Activated naive CD4-positive, alpha-beta T cell treated with anti-CD3 and anti-CD28 coated beads for 36 hours (primary cell): ENCODE data around the gene CFAP20DC. TPM values are rescaled to one million over a fixed set of nuclear protein-coding genes. Genes with fewer than 3 reads are reported as not detected.
"Not testable (repeated sequence)": the region's sequence is repeated elsewhere in the genome, so short reads cannot be mapped to it uniquely, and the experiment has no call there.

Source experiments
- CTCF ChIA-PET: fragments of 350-600 bp; sonication (Branson Sonifier 250); formaldehyde crosslinking; loops from one replicate; lab custom pipeline; 2021; ENCODE audit warnings: antibody characterized with exemption; lab: Charles Lee
- DNase-seq: peaks from one replicate; pipeline ENCODE4 v3.0.0-alpha.2; 2020
- H3K27ac Mint-ChIP-seq: one replicate; pipeline ENCODE4 v1.8.0; 2021; ENCODE audit warnings: mild to moderate bottlenecking, mixed read lengths
- H3K27me3 Mint-ChIP-seq: one replicate; pipeline ENCODE4 v1.8.0; 2021; ENCODE audit warnings: low read depth, mixed read lengths
- H3K36me3 Mint-ChIP-seq: one replicate; pipeline ENCODE4 v1.8.0; 2021; ENCODE audit warnings: low read depth, mixed read lengths
- H3K4me1 Mint-ChIP-seq: one replicate; pipeline ENCODE4 v1.8.0; 2021; ENCODE audit warnings: low read depth, mixed read lengths
- H3K4me3 Mint-ChIP-seq: one replicate; pipeline ENCODE4 v1.8.0; 2021; ENCODE audit warnings: mild to moderate bottlenecking, moderate library complexity, mixed read lengths
- H3K9me3 Mint-ChIP-seq: one replicate; pipeline ENCODE4 v1.8.0; 2021; ENCODE audit warnings: mixed read lengths
- intact Hi-C: fragments of 100-400 bp; cut with micrococcal nuclease; formaldehyde crosslinking; loops from one replicate; pipeline ENCODE4 v1.15.1; 2023
- total RNA-seq, 2 experiments: library from RNA; stranded (reverse); gene quantifications; one replicate each; pipeline ENCODE4 v1.2.3, GENCODE V29; 2021

Gene CFAP20DC
- 1 to 10 TPM; 2.4 to 2.7 TPM for total RNA-seq

- no peaks in the 10 kb centered on the region for H3K36me3 Mint-ChIP-seq
- intact Hi-C loops: loop anchor here (1.0 to 2.0 kb wide), 3 partner anchors 52 to 376 kb away; no protein-coding TSS in a partner anchor
These were observed at the start of gene CFAP20DC for GRCh38 chr3:59049671-59050331. CFAP20DC (minus strand) TSS chr3:59050025; CDS start chr3:59049631, 394 bp downstream.

GRCh38 chr3:59098516-59098915 lies 48.7 kb upstream of the CFAP20DC start:
- CTCF ChIA-PET, H3K27ac Mint-ChIP-seq, H3K4me3 Mint-ChIP-seq: not testable (repeated sequence)

More at GRCh38 chr3:59049671-59050331, at the start of gene CFAP20DC:
- H3K4me3 Mint-ChIP-seq: peak within 1 kb of the TSS; percentile 68
- H3K27ac Mint-ChIP-seq: peak within 1 kb of the TSS; percentile 68
- no peaks in the 10 kb centered on the region for H3K27me3 Mint-ChIP-seq
- CTCF ChIA-PET: no interaction called here
- no peaks in the 10 kb centered on the region for H3K9me3 Mint-ChIP-seq
- DNase-seq: peak; percentile 95
- H3K4me1 Mint-ChIP-seq: peaks cover 9% of the 10 kb centered on the region

GRCh38 chr3:59094446-59094845 lies 44.6 kb upstream of the CFAP20DC start:
- Mint-ChIP-seq H3K27me3 (peaks cover 12% of the 10 kb centered on the region), H3K36me3 (peaks cover 2% of the 10 kb centered on the region), H3K9me3 (peaks cover 13% of the 10 kb centered on the region), H3K27ac (no peak overlapping the region), H3K4me1 (no peaks in the 10 kb centered on the region), H3K4me3 (no peak overlapping the region)
- intact Hi-C loops: no loop called here
- CTCF ChIA-PET: no interaction called here
- DNase-seq: no peak

More at GRCh38 chr3:59098516-59098915, 48.7 kb upstream of the CFAP20DC start:
- Mint-ChIP-seq H3K9me3 (peaks cover 13% of the 10 kb centered on the region), H3K27me3 (peaks cover 17% of the 10 kb centered on the region)
- H3K36me3 Mint-ChIP-seq, DNase-seq, intact Hi-C loops, H3K4me1 Mint-ChIP-seq: not testable (repeated sequence)

GRCh38 chr3:59093521-59093920 lies 43.7 kb upstream of the CFAP20DC start:
- intact Hi-C loops: no loop called here
- DNase-seq: no peak
- Mint-ChIP-seq H3K27me3 (peaks cover 14% of the 10 kb centered on the region), H3K9me3 (peaks cover 13% of the 10 kb centered on the region), H3K4me1 (no peaks in the 10 kb centered on the region), H3K36me3 (peaks cover 2% of the 10 kb centered on the region), H3K27ac (no peak overlapping the region), H3K4me3 (no peak overlapping the region)
- CTCF ChIA-PET: no interaction called here

- no peak overlapping the region for H3K4me3 Mint-ChIP-seq
- no peaks in the 10 kb centered on the region for H3K4me1 Mint-ChIP-seq
- CTCF ChIA-PET: no interaction called here
- DNase-seq: no peak
- intact Hi-C loops: no loop called here
- H3K36me3 Mint-ChIP-seq: no peaks in the 10 kb centered on the region
- peaks cover 9% of the 10 kb centered on the region for H3K27me3 Mint-ChIP-seq
- no peaks in the 10 kb centered on the region for H3K9me3 Mint-ChIP-seq
- no peak overlapping the region for H3K27ac Mint-ChIP-seq
These were observed 38.9 kb upstream of the CFAP20DC start for GRCh38 chr3:59088761-59089160.

GRCh38 chr3:59085976-59086375 lies 36.2 kb upstream of the CFAP20DC start:
- CTCF ChIA-PET: no interaction called here
- Mint-ChIP-seq H3K36me3 (no peaks in the 10 kb centered on the region), H3K9me3 (no peaks in the 10 kb centered on the region), H3K27me3 (peaks cover 28% of the 10 kb centered on the region), H3K4me3 (no peak overlapping the region), H3K27ac (no peak overlapping the region), H3K4me1 (no peaks in the 10 kb centered on the region)
- intact Hi-C loops: no loop called here
- DNase-seq: no peak

- intact Hi-C loops: no loop called here
- DNase-seq: no peak
- CTCF ChIA-PET: no interaction called here
- peaks cover 33% of the 10 kb centered on the region for H3K27me3 Mint-ChIP-seq
- H3K27ac Mint-ChIP-seq: no peak overlapping the region
- H3K4me1 Mint-ChIP-seq: no peaks in the 10 kb centered on the region
- H3K36me3 Mint-ChIP-seq: no peaks in the 10 kb centered on the region
- H3K4me3 Mint-ChIP-seq: no peak overlapping the region
- no peaks in the 10 kb centered on the region for H3K9me3 Mint-ChIP-seq
These were observed 34.8 kb upstream of the CFAP20DC start for GRCh38 chr3:59084583-59084982.

GRCh38 chr3:59082106-59082505 lies 32.3 kb upstream of the CFAP20DC start:
- H3K27me3 Mint-ChIP-seq: peaks cover 34% of the 10 kb centered on the region
- no peak for DNase-seq
- intact Hi-C loops: no loop called here
- H3K27ac Mint-ChIP-seq: no peak overlapping the region
- H3K4me1 Mint-ChIP-seq: no peaks in the 10 kb centered on the region
- H3K4me3 Mint-ChIP-seq: no peak overlapping the region
- no peaks in the 10 kb centered on the region for H3K9me3 Mint-ChIP-seq
- CTCF ChIA-PET: no interaction called here
- no peaks in the 10 kb centered on the region for H3K36me3 Mint-ChIP-seq

GRCh38 chr3:59081071-59081470 lies 31.2 kb upstream of the CFAP20DC start:
- Mint-ChIP-seq H3K4me3 (no peak overlapping the region), H3K36me3 (no peaks in the 10 kb centered on the region), H3K27ac (no peak overlapping the region), H3K27me3 (peaks cover 34% of the 10 kb centered on the region), H3K9me3 (no peaks in the 10 kb centered on the region), H3K4me1 (no peaks in the 10 kb centered on the region)
- CTCF ChIA-PET: no interaction called here
- intact Hi-C loops: no loop called here
- no peak for DNase-seq

- DNase-seq: no peak
- Mint-ChIP-seq H3K4me1 (no peaks in the 10 kb centered on the region), H3K27me3 (peaks cover 32% of the 10 kb centered on the region), H3K36me3 (no peaks in the 10 kb centered on the region), H3K9me3 (no peaks in the 10 kb centered on the region), H3K4me3 (no peak overlapping the region), H3K27ac (no peak overlapping the region)
- CTCF ChIA-PET: interaction anchor here (1.0 kb wide), 1 partner anchor 27 kb away, joined by 3 read pairs; no protein-coding TSS in a partner anchor
- intact Hi-C loops: no loop called here
These were observed 30.1 kb upstream of the CFAP20DC start for GRCh38 chr3:59079962-59080361.

- DNase-seq: no peak
- Mint-ChIP-seq H3K36me3 (no peaks in the 10 kb centered on the region), H3K27ac (no peak overlapping the region), H3K27me3 (peaks cover 40% of the 10 kb centered on the region), H3K4me3 (no peak overlapping the region), H3K9me3 (no peaks in the 10 kb centered on the region), H3K4me1 (peaks cover 2% of the 10 kb centered on the region)
- CTCF ChIA-PET: no interaction called here
- intact Hi-C loops: no loop called here
These were observed 24.9 kb upstream of the CFAP20DC start for GRCh38 chr3:59074764-59075163.

GRCh38 chr3:59072681-59073080 lies 22.9 kb upstream of the CFAP20DC start:
- DNase-seq: no peak
- peaks cover 2% of the 10 kb centered on the region for H3K4me1 Mint-ChIP-seq
- no peak overlapping the region for H3K27ac Mint-ChIP-seq
- H3K36me3 Mint-ChIP-seq: no peaks in the 10 kb centered on the region
- H3K4me3 Mint-ChIP-seq: no peak overlapping the region
- intact Hi-C loops: no loop called here
- CTCF ChIA-PET: interaction anchor here (1.4 kb wide), 1 partner anchor 8 kb away, joined by 3 read pairs; no protein-coding TSS in a partner anchor
- H3K9me3 Mint-ChIP-seq: no peaks in the 10 kb centered on the region
- H3K27me3 Mint-ChIP-seq: peaks cover 44% of the 10 kb centered on the region

GRCh38 chr3:59069838-59070237 lies 20.0 kb upstream of the CFAP20DC start:
- Mint-ChIP-seq H3K27ac (no peak overlapping the region), H3K9me3 (no peaks in the 10 kb centered on the region), H3K4me3 (no peak overlapping the region), H3K4me1 (peaks cover 2% of the 10 kb centered on the region), H3K36me3 (no peaks in the 10 kb centered on the region), H3K27me3 (peaks cover 50% of the 10 kb centered on the region)
- intact Hi-C loops: no loop called here
- no peak for DNase-seq
- CTCF ChIA-PET: interaction anchor here (0.6 kb wide), 1 partner anchor 75 kb away, joined by 3 read pairs; no protein-coding TSS in a partner anchor
